ENCODE data around the gene SRPK2.
"Not testable (repeated sequence)": the region's sequence is repeated elsewhere in the genome, so short reads cannot be mapped to it uniquely, and the experiment has no call there.

Gene SRPK2

GRCh38 chr7:105267244-105267643 lies 121.5 kb downstream of the SRPK2 start:
- no peak for DNase-seq (ENCODE audit: low spot score)
- TF ChIP-seq CTCF (IDR thresholded peaks at IDR 0.05; ENCODE audit: borderline replicate concordance, control extremely low read depth, extremely low read depth, insufficient read depth, missing control alignments): no peak
- in situ Hi-C loops (cut with MboI; ENCODE audit: low sequenced_read_pairs, unreplicated experiment): no loop called here

- DNase-seq (ENCODE audit: low spot score): no peak
- in situ Hi-C loops (cut with MboI; ENCODE audit: low sequenced_read_pairs, unreplicated experiment): no loop called here
- no peak for TF ChIP-seq CTCF (IDR thresholded peaks at IDR 0.05; ENCODE audit: borderline replicate concordance, control extremely low read depth, extremely low read depth, insufficient read depth, missing control alignments)
These were observed 124.0 kb downstream of the SRPK2 start for GRCh38 chr7:105264707-105265106.

GRCh38 chr7:105261689-105262088 lies 127.0 kb downstream of the SRPK2 start:
- in situ Hi-C loops (cut with MboI; ENCODE audit: low sequenced_read_pairs, unreplicated experiment): no loop called here
- no peak for DNase-seq (ENCODE audit: low spot score)
- no peak for TF ChIP-seq CTCF (IDR thresholded peaks at IDR 0.05; ENCODE audit: borderline replicate concordance, control extremely low read depth, extremely low read depth, insufficient read depth, missing control alignments)

- DNase-seq (ENCODE audit: low spot score); in situ Hi-C loops (cut with MboI; ENCODE audit: low sequenced_read_pairs, unreplicated experiment): not testable (repeated sequence)
These were observed 128.4 kb downstream of the SRPK2 start for GRCh38 chr7:105260201-105260871.

- DNase-seq (ENCODE audit: low spot score); in situ Hi-C loops (cut with MboI; ENCODE audit: low sequenced_read_pairs, unreplicated experiment): not testable (repeated sequence)
These were observed 129.8 kb downstream of the SRPK2 start for GRCh38 chr7:105258919-105259318.

- TF ChIP-seq CTCF (IDR thresholded peaks at IDR 0.05; ENCODE audit: borderline replicate concordance, control extremely low read depth, extremely low read depth, insufficient read depth, missing control alignments): no peak
- no peak for DNase-seq (ENCODE audit: low spot score)
- in situ Hi-C loops (cut with MboI; ENCODE audit: low sequenced_read_pairs, unreplicated experiment): no loop called here
These were observed 131.4 kb downstream of the SRPK2 start for GRCh38 chr7:105257338-105257737.

- no peak for TF ChIP-seq CTCF (IDR thresholded peaks at IDR 0.05; ENCODE audit: borderline replicate concordance, control extremely low read depth, extremely low read depth, insufficient read depth, missing control alignments)
- no peak for DNase-seq (ENCODE audit: low spot score)
- in situ Hi-C loops (cut with MboI; ENCODE audit: low sequenced_read_pairs, unreplicated experiment): no loop called here
These were observed 131.9 kb downstream of the SRPK2 start for GRCh38 chr7:105256761-105257231.

GRCh38 chr7:105250706-105251105 lies 138.0 kb downstream of the SRPK2 start:
- TF ChIP-seq CTCF (IDR thresholded peaks at IDR 0.05; ENCODE audit: borderline replicate concordance, control extremely low read depth, extremely low read depth, insufficient read depth, missing control alignments): no peak
- DNase-seq (ENCODE audit: low spot score): no peak
- in situ Hi-C loops (cut with MboI; ENCODE audit: low sequenced_read_pairs, unreplicated experiment): no loop called here
